OCI-LY1 (cell line): ENCODE results near the gene KCNIP4.
"Not testable (repeated sequence)": the region's sequence is repeated elsewhere in the genome, so short reads cannot be mapped to it uniquely, and the experiment has no call there.

Source experiments
- H2AFZ ChIP-seq: fragments of 200-600 bp; sonication (generic), shearing (Covaris generic); 2 replicates; pipeline ENCODE4 v1.6.0; 2014; ENCODE audit warnings: antibody characterized with exemption, mild to moderate bottlenecking, low read length
- H3F3A ChIP-seq: fragments of 200-600 bp; sonication (generic), shearing (Covaris generic); 2 replicates; pipeline ENCODE4 v1.6.0; 2014; ENCODE audit warnings: mild to moderate bottlenecking, antibody characterized with exemption, low read length, moderate library complexity; ENCODE audit not compliant: insufficient read depth
- H3K27ac ChIP-seq: fragments of 200-600 bp; sonication (generic); 2 replicates; pipeline ENCODE4 v1.5.1; 2014; ENCODE audit warnings: low read length, mixed run types, mild to moderate bottlenecking, low read depth; ENCODE audit not compliant: poor library complexity, severe bottlenecking
- H3K27me3 ChIP-seq: fragments of 200-600 bp; sonication (generic); 2 replicates; pipeline ENCODE4 v1.6.0; 2014; ENCODE audit warnings: antibody characterized with exemption, mild to moderate bottlenecking, low read length, moderate library complexity; ENCODE audit not compliant: insufficient read depth
- H3K36me3 ChIP-seq: fragments of 200-600 bp; sonication (generic); 2 replicates; pipeline ENCODE4 v1.6.1; 2014; ENCODE audit warnings: mild to moderate bottlenecking, antibody characterized with exemption, low read length, moderate library complexity, mixed read lengths; ENCODE audit not compliant: insufficient read depth
- H3K4me1 ChIP-seq: fragments of 200-600 bp; sonication (generic); 2 replicates; pipeline ENCODE4 v1.5.1; 2014; ENCODE audit warnings: mild to moderate bottlenecking, low read length, moderate library complexity; ENCODE audit not compliant: insufficient read depth, severe bottlenecking
- H3K4me2 ChIP-seq: fragments of 200-600 bp; sonication (generic), shearing (Covaris generic); 2 replicates; pipeline ENCODE4 v1.6.1; 2014; ENCODE audit warnings: low read length
- H3K4me3 ChIP-seq: fragments of 200-600 bp; sonication (generic); 2 replicates; pipeline ENCODE4 v1.5.1; 2014; ENCODE audit warnings: low read length, low read depth, mild to moderate bottlenecking, mixed read lengths; ENCODE audit not compliant: poor library complexity, severe bottlenecking
- H3K79me2 ChIP-seq: fragments of 200-600 bp; shearing (Covaris generic); 2 replicates; pipeline ENCODE4 v1.6.1; 2016; ENCODE audit warnings: mixed run types, low read length, mixed read lengths; ENCODE audit not compliant: insufficient read depth
- H3K9ac ChIP-seq: fragments of 200-600 bp; sonication (generic), shearing (Covaris generic); 2 replicates; pipeline ENCODE4 v1.6.1; 2014; ENCODE audit warnings: mild to moderate bottlenecking, low read length, mixed read lengths
- H3K9me2 ChIP-seq: fragments of 200-600 bp; sonication (generic), shearing (Covaris generic); 2 replicates; pipeline ENCODE4 v1.6.1; 2014; ENCODE audit warnings: low read depth, mild to moderate bottlenecking, low read length, mixed read lengths
- H3K9me3 ChIP-seq: fragments of 200-600 bp; shearing (Covaris generic); 2 replicates; pipeline ENCODE4 v1.6.1; 2014; ENCODE audit warnings: low read length, mixed read lengths
- H4K20me1 ChIP-seq: fragments of 200-600 bp; sonication (generic), shearing (Covaris generic); 2 replicates; pipeline ENCODE4 v1.6.0; 2016; ENCODE audit warnings: mild to moderate bottlenecking, low read length; ENCODE audit not compliant: insufficient read depth
- EZH2 ChIP-seq: fragments of 200-600 bp; sonication (generic), shearing (Covaris generic); IDR thresholded peaks from 2 replicates; pipeline ENCODE4 v1.8.0; 2017; ENCODE audit warnings: borderline replicate concordance, mixed run types, mild to moderate bottlenecking, antibody characterized with exemption, low read length, moderate library complexity, mixed read lengths
- TF ChIP-seq, protein P1 (sequence below): fragments of 200-600 bp; sonication (generic), shearing (Covaris generic); IDR thresholded peaks from 2 replicates; pipeline ENCODE4 v1.5.1; 2017; ENCODE audit warnings: mild to moderate bottlenecking, antibody characterized with exemption, low read length, moderate library complexity, mixed read lengths

The KCNIP4 gene

DNA sequence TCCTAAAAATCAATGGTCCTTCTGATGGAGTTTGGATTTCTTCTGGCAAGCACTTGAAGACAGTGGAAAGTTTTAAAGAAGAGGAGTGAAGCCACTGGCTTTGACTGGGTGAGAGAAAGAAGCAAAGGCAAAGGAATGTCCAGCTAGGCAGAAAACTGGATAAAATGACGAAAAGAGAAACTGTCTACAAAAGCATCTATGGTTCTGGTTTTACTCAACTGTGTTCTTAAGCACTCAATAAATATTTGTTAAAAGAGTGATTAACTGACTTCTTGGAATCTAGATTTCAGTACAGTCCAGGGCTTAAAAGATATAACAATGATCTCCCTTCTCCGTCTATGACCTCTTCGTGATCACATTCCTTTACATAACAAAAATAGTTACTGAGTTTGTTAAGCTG is 1195.9 kb downstream of the KCNIP4 start:
- Histone ChIP-seq H3K9ac (no peak overlapping the region), H3K4me1 (no peaks in the 10 kb centered on the region), H3F3A (no peaks in the 10 kb centered on the region), H3K4me3 (no peak overlapping the region), H3K4me2 (no peak overlapping the region), H4K20me1 (no peaks in the 10 kb centered on the region), H3K27ac (no peak overlapping the region), H3K9me3 (no peaks in the 10 kb centered on the region), H3K36me3 (no peaks in the 10 kb centered on the region), H3K27me3 (no peaks in the 10 kb centered on the region), H3K79me2 (no peaks in the 10 kb centered on the region), H2AFZ (no peak overlapping the region), H3K9me2 (no peaks in the 10 kb centered on the region)
- no peak for TF ChIP-seq EZH2
- TF ChIP-seq, protein P1, sequence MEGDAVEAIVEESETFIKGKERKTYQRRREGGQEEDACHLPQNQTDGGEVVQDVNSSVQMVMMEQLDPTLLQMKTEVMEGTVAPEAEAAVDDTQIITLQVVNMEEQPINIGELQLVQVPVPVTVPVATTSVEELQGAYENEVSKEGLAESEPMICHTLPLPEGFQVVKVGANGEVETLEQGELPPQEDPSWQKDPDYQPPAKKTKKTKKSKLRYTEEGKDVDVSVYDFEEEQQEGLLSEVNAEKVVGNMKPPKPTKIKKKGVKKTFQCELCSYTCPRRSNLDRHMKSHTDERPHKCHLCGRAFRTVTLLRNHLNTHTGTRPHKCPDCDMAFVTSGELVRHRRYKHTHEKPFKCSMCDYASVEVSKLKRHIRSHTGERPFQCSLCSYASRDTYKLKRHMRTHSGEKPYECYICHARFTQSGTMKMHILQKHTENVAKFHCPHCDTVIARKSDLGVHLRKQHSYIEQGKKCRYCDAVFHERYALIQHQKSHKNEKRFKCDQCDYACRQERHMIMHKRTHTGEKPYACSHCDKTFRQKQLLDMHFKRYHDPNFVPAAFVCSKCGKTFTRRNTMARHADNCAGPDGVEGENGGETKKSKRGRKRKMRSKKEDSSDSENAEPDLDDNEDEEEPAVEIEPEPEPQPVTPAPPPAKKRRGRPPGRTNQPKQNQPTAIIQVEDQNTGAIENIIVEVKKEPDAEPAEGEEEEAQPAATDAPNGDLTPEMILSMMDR = no peak

DNA sequence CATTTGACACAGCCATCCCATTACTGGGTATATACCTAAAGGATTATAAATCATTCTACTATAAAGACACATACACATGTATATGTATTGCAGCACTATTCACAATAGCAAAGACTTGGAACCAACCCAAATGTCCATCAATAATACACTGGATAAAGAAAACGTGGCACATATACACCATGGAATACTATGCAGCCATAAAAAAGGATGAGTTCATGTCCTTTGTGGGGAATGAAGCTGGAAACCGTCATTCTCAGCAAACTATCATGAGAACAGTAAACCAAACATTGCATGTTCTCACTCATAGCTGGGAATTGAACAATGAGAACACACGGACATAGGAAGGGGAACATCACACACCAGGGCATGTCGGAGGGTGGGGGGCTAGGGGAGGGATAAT is 1202.6 kb downstream of the KCNIP4 start:
- H3K27ac ChIP-seq, H3K4me1 ChIP-seq, H4K20me1 ChIP-seq, H3K4me2 ChIP-seq, H3K36me3 ChIP-seq, H2AFZ ChIP-seq, H3F3A ChIP-seq, H3K27me3 ChIP-seq, H3K79me2 ChIP-seq, H3K9ac ChIP-seq, H3K9me3 ChIP-seq, H3K4me3 ChIP-seq, H3K9me2 ChIP-seq: not testable (repeated sequence)

DNA sequence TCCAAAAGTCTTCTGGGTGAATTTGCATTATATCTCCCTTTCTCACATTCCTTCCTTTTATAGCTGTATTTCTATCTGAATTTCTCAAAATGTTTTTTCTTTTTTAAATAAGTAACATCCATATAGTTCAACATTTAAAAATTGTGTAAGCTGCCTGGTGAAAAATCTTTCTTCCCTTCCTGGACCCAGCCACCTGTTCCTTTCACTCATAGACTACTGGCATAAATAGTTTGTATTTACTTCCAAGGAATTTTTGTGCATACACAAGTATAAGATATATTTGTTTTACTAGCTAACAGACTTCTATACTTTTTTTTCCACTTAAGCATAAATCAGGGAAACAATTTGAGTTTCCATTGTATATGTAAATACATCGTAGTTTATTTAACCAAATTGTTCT is 1212.6 kb downstream of the KCNIP4 start:
- TF ChIP-seq EZH2 = no peak
- TF ChIP-seq, protein P1 = no peak
- Histone ChIP-seq H3K27me3 (no peaks in the 10 kb centered on the region), H3K4me1 (no peaks in the 10 kb centered on the region), H3K27ac (no peak overlapping the region), H3F3A (no peaks in the 10 kb centered on the region), H3K36me3 (no peaks in the 10 kb centered on the region; the same call in 1 of the 2 replicates), H3K4me3 (no peak overlapping the region), H3K9me3 (no peaks in the 10 kb centered on the region), H3K4me2 (no peak overlapping the region), H3K9me2 (no peaks in the 10 kb centered on the region), H3K9ac (no peak overlapping the region), H2AFZ (no peak overlapping the region), H3K79me2 (no peaks in the 10 kb centered on the region), H4K20me1 (no peaks in the 10 kb centered on the region)

DNA sequence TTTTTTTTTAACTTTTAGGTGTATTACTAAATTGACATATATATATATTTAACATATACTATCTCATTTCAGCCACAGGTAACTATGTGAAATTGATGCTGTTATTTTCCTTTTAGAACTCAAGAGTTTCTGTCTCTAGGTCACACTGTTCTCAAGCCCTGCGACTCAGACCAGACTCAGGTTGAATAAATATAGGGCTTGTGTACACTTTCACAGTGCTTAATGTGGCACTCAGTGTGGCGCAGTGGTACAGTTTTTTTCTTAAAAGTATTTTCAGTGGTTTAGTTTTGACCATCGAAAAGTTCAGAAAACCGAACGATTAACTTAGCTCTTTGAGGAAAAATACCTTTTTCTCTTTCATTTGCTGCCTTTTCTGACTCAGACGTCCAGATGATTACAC is 1223.7 kb downstream of the KCNIP4 start:
- Histone ChIP-seq H3K27ac (no peak overlapping the region), H3F3A (no peaks in the 10 kb centered on the region), H3K27me3 (no peaks in the 10 kb centered on the region), H2AFZ (no peak overlapping the region), H3K79me2 (no peaks in the 10 kb centered on the region), H3K9me2 (no peaks in the 10 kb centered on the region), H3K9me3 (no peaks in the 10 kb centered on the region), H3K36me3 (peaks cover 6% of the 10 kb centered on the region; the same call in 1 of the 2 replicates), H3K4me2 (no peak overlapping the region), H3K4me3 (no peak overlapping the region), H4K20me1 (no peaks in the 10 kb centered on the region), H3K9ac (no peak overlapping the region), H3K4me1 (no peaks in the 10 kb centered on the region)
- no peak for TF ChIP-seq EZH2
- TF ChIP-seq, protein P1 = no peak
